B cell (primary cell): ENCODE measurements around the gene PRRG2. TPM values are rescaled to one million over a fixed set of nuclear protein-coding genes. Genes with fewer than 3 reads are reported as not detected.

Experiments used
- ATAC-seq: fragments of 200-7000 bp; cut with Tn5 transposase; one replicate; pipeline ENCODE4 v1.10.0; 2021; ENCODE audit warnings: low read depth, mild to moderate bottlenecking, moderate number of reproducible peaks, moderate library complexity
- CTCF ChIA-PET: fragments of 350-600 bp; sonication (Branson Sonifier 250); formaldehyde crosslinking; loops from one replicate; lab custom pipeline; 2021; ENCODE audit warnings: antibody characterized with exemption, inconsistent platforms; lab: Charles Lee
- POLR2A ChIA-PET: fragments of 350-600 bp; sonication (Branson Sonifier 250); formaldehyde crosslinking; loops from one replicate; lab custom pipeline; 2021; ENCODE audit warnings: antibody characterized with exemption; lab: Charles Lee
- DNase-seq: peaks from one replicate; pipeline ENCODE4 v3.0.0; 2013
- H2AFZ ChIP-seq: 2 replicates; pipeline ENCODE4 v1.6.1; 2012; ENCODE audit warnings: mild to moderate bottlenecking, low read depth, low read length; ENCODE audit not compliant: insufficient read depth, poor library complexity, severe bottlenecking
- H3K27ac ChIP-seq, 2 donors: 1 replicate in 1 of 2; 2 replicates in 1 of 2; pipeline ENCODE4 v1.5.1; 2012 to 2013; ENCODE audit warnings: low read length in 2 of 2, mild to moderate bottlenecking in 2 of 2, moderate library complexity in 1 of 2
- H3K27me3 ChIP-seq, 4 experiments: fragments of 200-600 bp in 1 of 4; sonication (generic) in 1 of 4; replicated peaks in 1 of 4; 1 replicate in 2 of 4; 2 replicates in 2 of 4; pipeline versions ENCODE4 v1.6.1 to v1.7.0; 2013 to 2016; ENCODE audit warnings: low read length in 3 of 4, mild to moderate bottlenecking in 2 of 4, mixed read lengths in 1 of 4, moderate library complexity in 1 of 4; ENCODE audit not compliant: insufficient read depth in 4 of 4, control insufficient read depth in 3 of 4; ENCODE audit errors: control extremely low read depth in 1 of 4
- H3K36me3 ChIP-seq, 2 experiments: replicated peaks in 1 of 2; 1 replicate in 1 of 2; 2 replicates in 1 of 2; pipeline versions ENCODE4 v1.6.1 to v1.7.1; 2013; ENCODE audit warnings: low read length in 1 of 2; ENCODE audit not compliant: insufficient read depth in 2 of 2, control insufficient read depth in 1 of 2; ENCODE audit errors: control extremely low read depth in 1 of 2, extremely low read depth in 1 of 2
- H3K4me1 ChIP-seq, 2 donors: fragments of 200-600 bp in 1 of 2; sonication (generic) in 1 of 2; 1 replicate in 1 of 2; 2 replicates in 1 of 2; pipeline versions ENCODE4 v1.5.1 to v1.6.1; 2013 to 2017; ENCODE audit warnings: low read length in 2 of 2; ENCODE audit not compliant: control insufficient read depth in 2 of 2, insufficient read depth in 2 of 2
- H3K4me2 ChIP-seq: replicated peaks from 2 replicates; pipeline ENCODE3; 2012; ENCODE audit warnings: mild to moderate bottlenecking, low read depth, low read length; ENCODE audit not compliant: poor library complexity, severe bottlenecking
- H3K4me3 ChIP-seq, 5 experiments: fragments of 200-600 bp in 1 of 5; sonication (generic) in 1 of 5; 1 replicate in 3 of 5; 2 replicates in 2 of 5; pipeline versions ENCODE4 v1.5.1 to v1.7.0; 2011 to 2016; ENCODE audit warnings: low read length in 4 of 5, mild to moderate bottlenecking in 4 of 5, low read depth in 2 of 5, control low read depth in 1 of 5, moderate library complexity in 1 of 5; ENCODE audit not compliant: insufficient read depth in 1 of 5; ENCODE audit errors: control extremely low read depth in 1 of 5, extremely low read depth in 1 of 5
- H3K79me2 ChIP-seq: fragments of 200-600 bp; sonication (generic); one replicate; pipeline ENCODE4 v1.6.0; 2016; ENCODE audit warnings: low read length; ENCODE audit not compliant: control insufficient read depth, insufficient read depth
- H3K9ac ChIP-seq: fragments of 200-600 bp; sonication (generic); 2 replicates; pipeline ENCODE4 v1.6.1; 2017; ENCODE audit warnings: mild to moderate bottlenecking, low read length, moderate library complexity
- H3K9me3 ChIP-seq, 3 donors: one replicate each; pipeline versions ENCODE4 v1.6.1 to v1.7.1; 2013; ENCODE audit warnings: low read length in 2 of 3; ENCODE audit not compliant: control insufficient read depth in 2 of 3, insufficient read depth in 1 of 3; ENCODE audit errors: control extremely low read depth in 1 of 3
- H4K20me1 ChIP-seq: 2 replicates; pipeline ENCODE4 v1.6.0; 2012; ENCODE audit warnings: mild to moderate bottlenecking, low read length; ENCODE audit not compliant: insufficient read depth, control insufficient read depth, poor library complexity, severe bottlenecking
- H3K27ac Mint-ChIP-seq: one replicate; pipeline ENCODE4 v1.8.0; 2021; ENCODE audit warnings: mixed read lengths
- H3K27me3 Mint-ChIP-seq: one replicate; pipeline ENCODE4 v1.8.0; 2021; ENCODE audit warnings: mixed read lengths
- H3K4me1 Mint-ChIP-seq: one replicate; pipeline ENCODE4 v1.8.0; 2021; ENCODE audit warnings: mixed read lengths
- H3K4me3 Mint-ChIP-seq: one replicate; pipeline ENCODE4 v1.8.0; 2021; ENCODE audit warnings: mixed read lengths
- H3K9me3 Mint-ChIP-seq: one replicate; pipeline ENCODE4 v1.8.0; 2022; ENCODE audit warnings: mixed read lengths; ENCODE audit not compliant: insufficient read depth
- EZH2 ChIP-seq: IDR thresholded peaks from 2 replicates; pipeline ENCODE4 v1.6.1; 2012; ENCODE audit warnings: borderline replicate concordance, low read depth, mild to moderate bottlenecking, moderate library complexity, low read length; ENCODE audit not compliant: insufficient read depth, poor library complexity, severe bottlenecking
- WGBS: methylation state at CpG from one replicate; pipeline ENCODE4 v1.1.5; 2013; ENCODE audit warnings: missing lambda C conversion rate; ENCODE audit not compliant: insufficient coverage; 5-methylcytosine and 5-hydroxymethylcytosine counted together
- intact Hi-C: fragments of 100-400 bp; cut with micrococcal nuclease; formaldehyde crosslinking; loops from one replicate; pipeline ENCODE4 v1.10.0; 2022
- polyA plus RNA-seq: library from polyadenylated mRNA; depleted of rRNA; stranded (reverse); fragments of >200 nt; gene quantifications from 2 replicates; pipeline ENCODE4 v1.2.3, GENCODE V29; 2012
- total RNA-seq, 2 donors: library from RNA; stranded (reverse); fragments of 120-200 nt in 1 of 2; gene quantifications; 1 replicate in 1 of 2; 2 replicates in 1 of 2; pipeline versions ENCODE4 v1.2.3 to v1.2.4, GENCODE V29; 2013 to 2022
- TF ChIP-seq, protein P1 (sequence below): fragments of 200-600 bp; IDR thresholded peaks from one replicate; pipeline ENCODE4 v1.8.0; 2022; ENCODE audit warnings: antibody characterized with exemption, mild to moderate bottlenecking

The PRRG2 gene
- total and polyA plus RNA-seq, 2 donors (not counting 1 experiment from before 2014, with no cell fraction given) = 1.1 to 4.4 TPM

DNA sequence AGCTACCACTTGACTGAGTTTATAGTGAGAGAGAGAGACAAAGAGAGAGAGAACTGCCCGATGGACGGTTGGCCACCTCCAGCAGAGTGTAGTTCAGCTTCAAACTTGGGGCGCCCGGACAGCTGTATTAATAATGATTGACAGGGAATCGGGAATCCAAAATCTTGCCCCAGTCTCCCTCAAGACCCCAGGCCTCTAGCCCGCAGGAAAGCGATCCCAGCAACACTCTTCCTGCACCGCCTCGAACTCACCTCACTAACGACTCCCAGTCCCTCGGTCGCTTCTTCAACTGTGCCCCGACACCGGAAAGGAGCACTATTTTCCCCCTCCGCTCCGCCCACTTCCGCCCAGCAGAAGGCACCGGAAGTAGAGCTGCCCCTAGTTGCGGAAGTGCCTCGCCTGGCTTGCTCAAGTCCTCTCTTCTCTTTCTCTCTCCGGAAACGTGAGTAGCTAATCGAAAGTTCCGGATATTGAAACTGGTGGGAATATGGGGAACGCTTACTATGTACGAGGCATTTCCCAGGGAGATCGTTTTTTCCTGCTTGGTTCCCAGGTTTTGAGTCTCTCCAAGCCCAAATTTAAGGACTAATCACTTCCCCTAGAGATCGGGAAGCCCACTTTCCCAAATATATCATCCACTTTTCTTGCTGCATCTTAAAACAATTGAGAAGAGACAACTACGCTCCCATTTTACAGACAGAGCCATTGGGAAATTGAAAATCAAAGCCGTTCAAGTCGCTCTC, 681 bp upstream of the PRRG2 start, which contains the start of gene NOSIP:
Gene NOSIP (minus strand): TSS at position 293 of the 743 bp plus-strand sequence. CDS start 19,865 bp downstream, outside the sequence.
- peak; percentile 97 for DNase-seq
- Histone ChIP-seq H4K20me1 (no peaks in the 10 kb centered on the region), H3K9me3 (peaks cover 0 to 2% (median 0%) of the 10 kb centered on the region in 3 donors), H3K36me3 (peaks cover 0 to 6% of the 10 kb centered on the region in 2 experiments), H3K79me2 (peaks cover 49% of the 10 kb centered on the region), H3K4me3 (peak within 1 kb of the TSS; percentile 61 to 92 (median 87)), H3K4me2 (peak within 1 kb of the TSS; percentile 95), H3K9ac (peak within 1 kb of the TSS; percentile 86), H2AFZ (peak within 1 kb of the TSS; percentile 81), H3K4me1 (peaks cover 16 to 23% of the 10 kb centered on the region in 2 donors), H3K27ac (peak within 1 kb of the TSS; percentile 5 to 74), H3K27me3 (no peaks in the 10 kb centered on the region)
- Mint-ChIP-seq H3K27ac (peak within 1 kb of the TSS; percentile 88), H3K4me3 (peak within 1 kb of the TSS; percentile 89), H3K27me3 (no peaks in the 10 kb centered on the region), H3K9me3 (no peaks in the 10 kb centered on the region), H3K4me1 (peaks cover 29% of the 10 kb centered on the region)
- POLR2A ChIA-PET = interaction anchor here (0.8 to 2.4 kb wide), 12 partner anchors 10 to 128 kb away, joined by 3 to 26 read pairs (median 7); partner anchors contain the start of genes ALDH16A1, BCL2L12, IRF3 and PIH1D1
- ATAC-seq = peak; percentile 95
- CTCF ChIA-PET = interaction anchor here (0.6 to 2.8 kb wide), 15 partner anchors 8 to 466 kb away, joined by 3 to 28 read pairs (median 3); partner anchors contain the start of genes ALDH16A1, FLT3LG, PRMT1 and PRR12
- intact Hi-C loops = loop anchor here (1.0 to 10.0 kb wide), 3 partner anchors 10 to 444 kb away; partner anchors contain the start of genes RRAS, VRK3 and ZNF473
- WGBS = 3% methylated on average over 19 of the region's 31 CpGs
- TF ChIP-seq, protein P1, sequence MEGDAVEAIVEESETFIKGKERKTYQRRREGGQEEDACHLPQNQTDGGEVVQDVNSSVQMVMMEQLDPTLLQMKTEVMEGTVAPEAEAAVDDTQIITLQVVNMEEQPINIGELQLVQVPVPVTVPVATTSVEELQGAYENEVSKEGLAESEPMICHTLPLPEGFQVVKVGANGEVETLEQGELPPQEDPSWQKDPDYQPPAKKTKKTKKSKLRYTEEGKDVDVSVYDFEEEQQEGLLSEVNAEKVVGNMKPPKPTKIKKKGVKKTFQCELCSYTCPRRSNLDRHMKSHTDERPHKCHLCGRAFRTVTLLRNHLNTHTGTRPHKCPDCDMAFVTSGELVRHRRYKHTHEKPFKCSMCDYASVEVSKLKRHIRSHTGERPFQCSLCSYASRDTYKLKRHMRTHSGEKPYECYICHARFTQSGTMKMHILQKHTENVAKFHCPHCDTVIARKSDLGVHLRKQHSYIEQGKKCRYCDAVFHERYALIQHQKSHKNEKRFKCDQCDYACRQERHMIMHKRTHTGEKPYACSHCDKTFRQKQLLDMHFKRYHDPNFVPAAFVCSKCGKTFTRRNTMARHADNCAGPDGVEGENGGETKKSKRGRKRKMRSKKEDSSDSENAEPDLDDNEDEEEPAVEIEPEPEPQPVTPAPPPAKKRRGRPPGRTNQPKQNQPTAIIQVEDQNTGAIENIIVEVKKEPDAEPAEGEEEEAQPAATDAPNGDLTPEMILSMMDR = no peak
- TF ChIP-seq EZH2 = no peak
